Measurements from ENCODE around the gene KCNT1.

The KCNT1 gene

GRCh38 chr9:135787317-135787716 is 85.3 kb downstream of the KCNT1 start:
- no peak for DNase-seq (ENCODE audit: low spot score)
- in situ Hi-C loops (cut with MboI; ENCODE audit: low pct_unique_long_range_greater_than_20kb, low sequenced_read_pairs, unreplicated experiment) = no loop called here
- TF ChIP-seq, protein P1, sequence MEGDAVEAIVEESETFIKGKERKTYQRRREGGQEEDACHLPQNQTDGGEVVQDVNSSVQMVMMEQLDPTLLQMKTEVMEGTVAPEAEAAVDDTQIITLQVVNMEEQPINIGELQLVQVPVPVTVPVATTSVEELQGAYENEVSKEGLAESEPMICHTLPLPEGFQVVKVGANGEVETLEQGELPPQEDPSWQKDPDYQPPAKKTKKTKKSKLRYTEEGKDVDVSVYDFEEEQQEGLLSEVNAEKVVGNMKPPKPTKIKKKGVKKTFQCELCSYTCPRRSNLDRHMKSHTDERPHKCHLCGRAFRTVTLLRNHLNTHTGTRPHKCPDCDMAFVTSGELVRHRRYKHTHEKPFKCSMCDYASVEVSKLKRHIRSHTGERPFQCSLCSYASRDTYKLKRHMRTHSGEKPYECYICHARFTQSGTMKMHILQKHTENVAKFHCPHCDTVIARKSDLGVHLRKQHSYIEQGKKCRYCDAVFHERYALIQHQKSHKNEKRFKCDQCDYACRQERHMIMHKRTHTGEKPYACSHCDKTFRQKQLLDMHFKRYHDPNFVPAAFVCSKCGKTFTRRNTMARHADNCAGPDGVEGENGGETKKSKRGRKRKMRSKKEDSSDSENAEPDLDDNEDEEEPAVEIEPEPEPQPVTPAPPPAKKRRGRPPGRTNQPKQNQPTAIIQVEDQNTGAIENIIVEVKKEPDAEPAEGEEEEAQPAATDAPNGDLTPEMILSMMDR (IDR thresholded peaks at IDR 0.05; ENCODE audit: extremely low read depth, insufficient read depth, missing control alignments) = no peak

DNA sequence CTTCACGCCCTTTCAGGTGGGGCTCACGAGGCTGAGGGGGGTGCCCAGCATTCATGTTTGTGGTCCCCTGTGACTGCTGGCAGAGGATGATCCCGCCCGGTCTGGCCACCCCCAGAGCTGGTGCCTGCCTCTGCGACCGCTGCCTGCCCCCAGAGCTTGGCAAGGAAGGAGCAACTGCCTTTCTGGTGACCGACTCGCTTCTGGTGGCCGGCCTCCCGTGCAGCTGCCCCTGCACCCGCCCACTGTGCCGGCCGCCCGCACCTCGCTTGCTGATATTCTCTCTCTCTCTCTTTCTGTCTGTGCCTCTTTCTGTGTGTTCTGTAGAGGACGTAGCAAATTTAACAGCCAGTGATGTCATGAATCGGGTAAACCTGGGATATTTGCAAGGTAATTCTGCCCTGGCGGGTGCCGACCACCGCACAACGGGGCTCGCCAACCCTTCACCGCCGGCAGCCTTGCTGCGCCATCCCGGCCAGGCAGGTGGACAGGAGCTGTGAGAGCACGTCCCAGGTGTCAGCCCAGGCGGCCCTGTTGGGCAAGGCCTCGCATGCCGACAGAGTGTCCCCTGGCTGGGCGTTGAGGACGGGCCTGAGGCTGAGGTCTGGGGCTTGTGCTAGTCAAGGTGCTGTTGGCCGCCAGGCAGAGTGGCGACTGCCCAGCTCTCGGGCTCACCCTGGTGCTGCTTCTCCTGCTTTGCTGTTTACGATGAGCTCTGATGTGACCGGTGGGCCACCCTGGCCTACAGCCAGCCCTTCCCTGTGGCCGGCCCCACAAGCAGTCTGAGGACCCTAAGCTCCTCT is 86.0 kb downstream of the KCNT1 start:
- in situ Hi-C loops (cut with MboI; ENCODE audit: low pct_unique_long_range_greater_than_20kb, low sequenced_read_pairs, unreplicated experiment) = no loop called here
- peak; percentile 38 for DNase-seq (ENCODE audit: low spot score)
- TF ChIP-seq, protein P1 (IDR thresholded peaks at IDR 0.05; ENCODE audit: extremely low read depth, insufficient read depth, missing control alignments) = no peak

- TF ChIP-seq, protein P1 (IDR thresholded peaks at IDR 0.05; ENCODE audit: extremely low read depth, insufficient read depth, missing control alignments) = no peak
- DNase-seq (ENCODE audit: low spot score) = peak; percentile 35
- in situ Hi-C loops (cut with MboI; ENCODE audit: low pct_unique_long_range_greater_than_20kb, low sequenced_read_pairs, unreplicated experiment) = no loop called here
Observed at GRCh38 chr9:135788576-135789300, 86.8 kb downstream of the KCNT1 start.

GRCh38 chr9:135789838-135790291 is 87.9 kb downstream of the KCNT1 start:
- DNase-seq (ENCODE audit: low spot score) = peak; percentile 29
- in situ Hi-C loops (cut with MboI; ENCODE audit: low pct_unique_long_range_greater_than_20kb, low sequenced_read_pairs, unreplicated experiment) = no loop called here
- TF ChIP-seq, protein P1 (IDR thresholded peaks at IDR 0.05; ENCODE audit: extremely low read depth, insufficient read depth, missing control alignments) = no peak

GRCh38 chr9:135790356-135790755 is 88.4 kb downstream of the KCNT1 start:
- TF ChIP-seq, protein P1 (IDR thresholded peaks at IDR 0.05; ENCODE audit: extremely low read depth, insufficient read depth, missing control alignments) = no peak
- in situ Hi-C loops (cut with MboI; ENCODE audit: low pct_unique_long_range_greater_than_20kb, low sequenced_read_pairs, unreplicated experiment) = no loop called here
- DNase-seq (ENCODE audit: low spot score) = no peak

DNA sequence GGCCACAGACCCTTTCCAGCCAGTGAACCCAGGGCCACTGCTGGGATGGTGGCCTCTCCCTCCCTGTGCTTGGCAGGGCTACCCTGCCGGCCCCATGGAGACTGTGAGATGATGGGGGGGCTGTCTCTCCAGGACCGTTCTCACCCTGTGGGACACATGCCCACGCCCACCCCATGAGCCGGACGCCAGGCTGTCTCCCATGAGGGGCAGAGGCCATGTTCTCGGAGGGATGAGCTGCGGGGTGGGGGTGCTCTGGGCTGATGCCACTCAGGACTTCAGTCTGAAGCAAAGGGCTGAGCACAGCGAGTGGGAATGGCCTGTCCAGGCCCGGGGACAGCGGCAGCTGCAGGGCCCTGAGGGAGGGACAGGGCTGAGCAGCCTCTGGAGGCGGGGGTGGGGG is 88.9 kb downstream of the KCNT1 start:
- in situ Hi-C loops (cut with MboI; ENCODE audit: low pct_unique_long_range_greater_than_20kb, low sequenced_read_pairs, unreplicated experiment) = no loop called here
- TF ChIP-seq, protein P1 (IDR thresholded peaks at IDR 0.05; ENCODE audit: extremely low read depth, insufficient read depth, missing control alignments) = no peak
- no peak for DNase-seq (ENCODE audit: low spot score)

Data from GM13977 (cell line).